Astrocyte (in vitro differentiated cells and primary cell): ENCODE measurements around the gene LYPLA2. TPM values are rescaled to one million over a fixed set of nuclear protein-coding genes. Genes with fewer than 3 reads are reported as not detected.

Experiments used
- DNase-seq: peaks from one replicate; pipeline ENCODE4 v3.0.0-alpha.2; 2010; ENCODE audit warnings: low read depth
- FAIRE-seq: peaks from 2 replicates; lab custom pipeline; 2011; peaks lifted over from hg19 to GRCh38; lab: Jason Lieb, UNC
- H2AFZ ChIP-seq: 2 replicates; pipeline ENCODE4 v1.6.0; 2012; ENCODE audit warnings: low read depth, low read length, inconsistent platforms
- H3K27ac ChIP-seq: 2 replicates; pipeline ENCODE4 v1.5.1; 2011; ENCODE audit warnings: low read depth, low read length, inconsistent platforms
- H3K27me3 ChIP-seq: 2 replicates; pipeline ENCODE4 v1.6.0; 2011; ENCODE audit warnings: low read length, inconsistent platforms; ENCODE audit not compliant: insufficient read depth
- H3K36me3 ChIP-seq: 2 replicates; pipeline ENCODE4 v1.5.1; 2011; ENCODE audit warnings: low read length, inconsistent platforms; ENCODE audit not compliant: insufficient read depth
- H3K4me1 ChIP-seq: 2 replicates; pipeline ENCODE4 v1.5.1; 2011; ENCODE audit warnings: low read length, inconsistent platforms; ENCODE audit not compliant: insufficient read depth
- H3K4me2 ChIP-seq: 2 replicates; pipeline ENCODE4 v1.6.0; 2012; ENCODE audit warnings: low read length, inconsistent platforms
- H3K4me3 ChIP-seq: 2 replicates; pipeline ENCODE4 v1.5.1; 2011; ENCODE audit warnings: low read depth, mild to moderate bottlenecking, low read length, inconsistent platforms; ENCODE audit not compliant: insufficient read depth
- H3K79me2 ChIP-seq: 2 replicates; pipeline ENCODE4 v1.6.0; 2012; ENCODE audit warnings: mild to moderate bottlenecking, low read length, inconsistent platforms; ENCODE audit not compliant: insufficient read depth
- H3K9ac ChIP-seq: 2 replicates; pipeline ENCODE4 v1.6.0; 2012; ENCODE audit warnings: mild to moderate bottlenecking, low read length, inconsistent platforms
- H3K9me3 ChIP-seq: 2 replicates; pipeline ENCODE4 v1.5.1; 2012; ENCODE audit warnings: low read depth, mild to moderate bottlenecking, low read length, inconsistent platforms; ENCODE audit not compliant: insufficient read depth
- H4K20me1 ChIP-seq: 2 replicates; pipeline ENCODE4 v1.6.0; 2012; ENCODE audit warnings: low read length, inconsistent platforms; ENCODE audit not compliant: insufficient read depth
- H3K27ac Mint-ChIP-seq: one replicate; pipeline ENCODE4 v1.8.0; 2021; ENCODE audit warnings: mild to moderate bottlenecking, mixed read lengths; ENCODE audit not compliant: unreplicated experiment
- H3K27me3 Mint-ChIP-seq: one replicate; pipeline ENCODE4 v1.8.0; 2021; ENCODE audit warnings: low read depth, mixed read lengths; ENCODE audit not compliant: unreplicated experiment
- H3K36me3 Mint-ChIP-seq: one replicate; pipeline ENCODE4 v1.8.0; 2021; ENCODE audit warnings: low read depth, mixed read lengths; ENCODE audit not compliant: unreplicated experiment
- H3K4me1 Mint-ChIP-seq: one replicate; pipeline ENCODE4 v1.8.0; 2021; ENCODE audit warnings: low read depth, mixed read lengths; ENCODE audit not compliant: unreplicated experiment
- H3K4me3 Mint-ChIP-seq: one replicate; pipeline ENCODE4 v1.8.0; 2021; ENCODE audit warnings: mild to moderate bottlenecking, moderate library complexity, mixed read lengths; ENCODE audit not compliant: unreplicated experiment
- H3K9me3 Mint-ChIP-seq: one replicate; pipeline ENCODE4 v1.8.0; 2021; ENCODE audit warnings: mild to moderate bottlenecking, mixed read lengths; ENCODE audit not compliant: unreplicated experiment
- CTCF ChIP-seq: IDR thresholded peaks from 2 replicates; pipeline ENCODE4 v1.5.1; 2011; ENCODE audit warnings: low read depth, mild to moderate bottlenecking, inconsistent platforms, low read length, moderate library complexity; ENCODE audit not compliant: insufficient read depth
- EZH2 ChIP-seq: IDR thresholded peaks from 2 replicates; pipeline ENCODE4 v1.6.1; 2012; ENCODE audit warnings: mild to moderate bottlenecking, low read length, inconsistent platforms; ENCODE audit not compliant: insufficient read depth
- total RNA-seq: library from RNA; stranded (reverse); gene quantifications from 2 replicates; pipeline ENCODE4 v1.2.1, GENCODE V29; 2021

Gene LYPLA2
- total RNA-seq, 1 donor from 2014 or later, result 91.7 TPM

GRCh38 chr1:23774174-23774880 is 16.6 kb upstream of the LYPLA2 start:
- Mint-ChIP-seq H3K36me3 (no peaks in the 10 kb centered on the region), H3K4me3 (no peak overlapping the region), H3K27me3 (no peaks in the 10 kb centered on the region), H3K27ac (no peak overlapping the region), H3K4me1 (peaks cover 5% of the 10 kb centered on the region), H3K9me3 (no peaks in the 10 kb centered on the region)
- Histone ChIP-seq H3K9me3 (no peaks in the 10 kb centered on the region), H3K4me1 (peaks cover 7% of the 10 kb centered on the region), H3K4me2 (no peak overlapping the region), H3K27me3 (no peaks in the 10 kb centered on the region), H3K36me3 (no peaks in the 10 kb centered on the region), H3K9ac (no peak overlapping the region), H2AFZ (no peak overlapping the region), H3K27ac (no peak overlapping the region), H3K4me3 (no peak overlapping the region), H3K79me2 (peaks cover 18% of the 10 kb centered on the region), H4K20me1 (peaks cover 7% of the 10 kb centered on the region)
- TF ChIP-seq CTCF (no peak), EZH2 (no peak)
- no peak for FAIRE-seq
- no peak for DNase-seq

- peaks cover 15% of the 10 kb centered on the region for H4K20me1 ChIP-seq
- H3K9ac ChIP-seq, result no peak overlapping the region
- no peaks in the 10 kb centered on the region for H3K27me3 ChIP-seq
- no peak overlapping the region for H3K4me3 Mint-ChIP-seq
- no peak overlapping the region for H3K4me3 ChIP-seq
- no peak overlapping the region for H3K27ac ChIP-seq
- H3K4me2 ChIP-seq, result no peak overlapping the region
- H3K36me3 Mint-ChIP-seq, result peaks cover 2% of the 10 kb centered on the region
- peaks cover 28% of the 10 kb centered on the region for H3K79me2 ChIP-seq
- H3K27ac Mint-ChIP-seq, result no peak overlapping the region
- no peaks in the 10 kb centered on the region for H3K27me3 Mint-ChIP-seq
- no peaks in the 10 kb centered on the region for H3K9me3 Mint-ChIP-seq
- no peak for DNase-seq
- H2AFZ ChIP-seq, result no peak overlapping the region
- no peaks in the 10 kb centered on the region for H3K36me3 ChIP-seq
- TF ChIP-seq CTCF, result no peak
- TF ChIP-seq EZH2, result no peak
- FAIRE-seq, result no peak
- peaks cover 14% of the 10 kb centered on the region for H3K4me1 Mint-ChIP-seq
- no peaks in the 10 kb centered on the region for H3K9me3 ChIP-seq
- H3K4me1 ChIP-seq, result peaks cover 17% of the 10 kb centered on the region
Measured at GRCh38 chr1:23776217-23776616, 14.7 kb upstream of the LYPLA2 start.
